ENCODE data around the gene SPANXN2.
"Not testable (repeated sequence)": the region's sequence is repeated elsewhere in the genome, so short reads cannot be mapped to it uniquely, and the experiment has no call there.

Gene SPANXN2, protein sequence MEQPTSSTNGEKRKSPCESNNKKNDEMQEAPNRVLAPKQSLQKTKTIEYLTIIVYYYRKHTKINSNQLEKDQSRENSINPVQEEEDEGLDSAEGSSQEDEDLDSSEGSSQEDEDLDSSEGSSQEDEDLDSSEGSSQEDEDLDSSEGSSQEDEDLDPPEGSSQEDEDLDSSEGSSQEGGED

GRCh38 chrX:143720652-143721051 lies at the start of gene SPANXN2:
Gene SPANXN2 (minus strand): TSS chrX:143720752. CDS start chrX:143720668, 84 bp downstream.
- DNase-seq = not testable (repeated sequence)

- no peak for DNase-seq
These were observed 48.4 kb upstream of the SPANXN2 start for GRCh38 chrX:143768976-143769375.

GRCh38 chrX:143767789-143768188 lies 47.2 kb upstream of the SPANXN2 start:
- not testable (repeated sequence) for DNase-seq

- DNase-seq = no peak
These were observed 37.3 kb upstream of the SPANXN2 start for GRCh38 chrX:143757887-143758286.

DNA sequence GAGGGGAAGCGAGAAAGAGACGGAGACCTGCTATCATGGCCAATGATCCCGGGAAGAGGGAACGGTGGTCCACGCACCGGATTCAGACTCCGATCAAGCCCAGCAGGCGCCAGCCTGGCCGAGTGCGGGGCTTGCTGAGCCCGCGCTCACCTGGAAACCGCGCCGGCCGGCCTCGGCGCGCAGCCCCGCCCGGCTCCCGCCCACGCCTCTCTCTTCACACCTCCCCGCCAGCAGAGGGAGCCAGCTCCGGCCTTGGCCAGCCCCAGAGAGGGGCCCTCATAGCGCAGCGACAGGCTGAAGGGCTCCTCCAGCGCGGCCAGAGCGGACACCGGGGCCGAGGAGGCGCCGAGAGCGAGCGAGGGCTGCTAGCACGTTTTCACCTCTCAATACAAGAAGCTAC lies 36.8 kb upstream of the SPANXN2 start:
- no peak for DNase-seq

- DNase-seq = no peak
These were observed 33.6 kb upstream of the SPANXN2 start for GRCh38 chrX:143754183-143754582.

- DNase-seq = no peak
These were observed 13.3 kb upstream of the SPANXN2 start for GRCh38 chrX:143733866-143734265.

DNA sequence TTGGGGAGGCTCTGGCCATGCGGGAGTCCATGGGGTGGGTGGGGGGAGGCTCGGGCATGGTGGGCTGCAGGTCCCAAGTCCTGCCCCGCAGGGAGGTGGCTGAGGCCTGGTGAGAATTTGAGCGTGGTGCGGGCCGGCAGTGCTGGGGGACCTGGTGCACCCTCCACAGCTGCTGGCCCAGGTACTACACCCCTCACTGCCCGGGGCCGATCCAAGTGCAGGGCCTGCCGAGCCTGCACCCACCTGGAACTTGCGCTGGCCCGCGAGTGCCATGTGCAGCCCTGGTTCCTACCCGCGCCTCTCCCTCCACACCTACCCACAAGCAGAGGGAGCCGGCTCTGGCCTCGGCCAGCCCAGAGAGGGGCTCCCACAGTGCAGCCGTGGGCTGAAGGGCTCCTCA lies 5.7 kb upstream of the SPANXN2 start:
- DNase-seq = no peak

DNA sequence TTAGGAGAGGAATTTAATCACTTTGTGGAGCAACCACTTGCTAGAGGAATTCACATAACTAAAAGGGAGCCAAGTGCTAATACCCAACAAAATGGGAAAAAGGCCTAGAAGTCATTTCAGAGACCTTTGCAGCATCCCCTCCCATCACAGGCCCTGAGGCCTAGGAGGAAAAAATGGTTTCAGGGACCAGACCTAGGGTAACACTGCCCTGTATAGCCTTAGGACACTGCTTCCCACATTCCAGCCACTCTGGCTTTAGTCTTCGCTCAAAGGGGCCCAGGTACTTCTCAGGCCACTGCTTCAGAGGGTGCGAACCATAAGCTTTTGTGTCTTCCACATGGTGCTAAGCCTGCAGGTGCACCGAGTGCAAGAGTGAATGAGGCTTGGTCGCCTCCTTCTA lies 19.1 kb downstream of the SPANXN2 start:
- no peak for DNase-seq

- DNase-seq = no peak
These were observed 25.7 kb downstream of the SPANXN2 start for GRCh38 chrX:143694885-143695284.

GRCh38 chrX:143683486-143683885 lies 37.1 kb downstream of the SPANXN2 start:
- DNase-seq = no peak

GRCh38 chrX:143674926-143675325 lies 45.6 kb downstream of the SPANXN2 start:
- DNase-seq = no peak

DNA sequence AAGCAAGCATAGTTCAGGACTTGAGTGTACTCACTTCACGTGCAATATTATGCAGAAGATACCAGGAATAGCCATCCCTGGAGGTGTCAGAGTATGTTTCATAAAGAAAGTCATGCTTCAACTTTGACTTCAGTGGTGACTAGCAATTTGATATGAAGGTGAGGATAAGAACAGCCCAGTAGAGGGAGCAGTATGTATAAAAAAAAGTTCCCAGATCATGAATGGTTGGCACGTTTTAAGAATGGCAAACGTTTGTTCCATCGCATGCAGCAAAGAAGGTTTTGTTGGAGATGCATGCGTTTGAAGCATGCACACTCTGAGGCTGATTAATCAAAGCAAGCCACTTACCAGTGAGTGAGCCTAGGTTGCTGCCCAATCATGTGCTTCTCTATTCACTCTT lies 51.2 kb downstream of the SPANXN2 start:
- DNase-seq = no peak

DNA sequence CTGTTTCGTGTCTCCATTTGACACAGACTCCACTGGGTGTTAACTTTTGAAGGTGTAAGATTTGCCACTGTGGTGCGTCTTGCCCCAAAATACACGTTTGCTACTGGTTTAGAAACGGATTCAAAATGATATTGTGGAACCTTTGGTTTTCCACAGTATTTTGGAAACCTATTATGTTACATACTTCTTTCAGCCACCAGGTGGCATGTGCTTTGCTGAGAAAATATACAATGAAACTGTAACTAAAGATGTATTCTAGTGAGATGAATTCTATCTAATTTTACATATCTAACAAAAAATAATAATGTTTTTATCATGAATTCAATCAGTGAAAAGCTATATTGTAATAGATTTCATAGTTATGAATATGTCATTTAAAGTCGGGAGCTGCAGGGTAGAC lies 56.2 kb downstream of the SPANXN2 start:
- no peak for DNase-seq

GRCh38 chrX:143663755-143664154 lies 56.8 kb downstream of the SPANXN2 start:
- no peak for DNase-seq

Measured in amniotic stem cell (primary cell).